Hematopoietic multipotent progenitor cell (in vitro differentiated cells): ENCODE results near the gene TCAF1. TPM values are rescaled to one million over a fixed set of nuclear protein-coding genes. Genes with fewer than 3 reads are reported as not detected.

Source experiments
- DNase-seq, 3 donors: peaks; one replicate each; pipeline ENCODE4 v3.0.0-alpha.2; 2011 to 2015; ENCODE audit warnings: low read depth in 2 of 3, low spot score in 2 of 3
- total RNA-seq: library from RNA; depleted of rRNA; stranded (reverse); fragments of >200 nt; gene quantifications from one replicate; pipeline ENCODE4 v1.2.3, GENCODE V29; 2012

TCAF1 gene
- 38.2 TPM for total RNA-seq

- DNase-seq, result peak; percentile 73 to 95 (median 93)
Measured at GRCh38 chr7:143901668-143902331, at the start of gene TCAF1. TCAF1 (minus strand) TSS chr7:143902176; CDS start chr7:143876608, 25,568 bp downstream.

DNA sequence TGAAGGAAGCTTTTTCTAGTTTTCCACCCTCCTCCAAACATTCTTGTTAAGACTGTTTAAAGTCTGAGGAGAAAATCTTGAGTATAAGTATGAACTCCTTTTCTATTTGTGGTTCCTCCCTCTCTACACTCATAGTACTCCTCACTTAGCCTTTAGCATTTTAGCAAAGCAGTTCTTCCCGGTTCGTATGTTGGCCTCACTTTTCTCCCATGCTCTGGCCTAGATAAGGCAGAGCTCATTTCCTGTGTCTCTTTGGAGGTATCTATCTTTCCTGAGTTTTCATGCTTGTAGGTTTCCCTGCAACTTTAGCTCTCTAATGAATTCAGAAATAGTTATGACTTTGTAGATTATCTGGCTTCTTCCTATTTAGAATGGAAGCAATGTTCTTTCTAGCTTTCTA lies 46.8 kb upstream of the TCAF1 start:
- no peak for DNase-seq

DNA sequence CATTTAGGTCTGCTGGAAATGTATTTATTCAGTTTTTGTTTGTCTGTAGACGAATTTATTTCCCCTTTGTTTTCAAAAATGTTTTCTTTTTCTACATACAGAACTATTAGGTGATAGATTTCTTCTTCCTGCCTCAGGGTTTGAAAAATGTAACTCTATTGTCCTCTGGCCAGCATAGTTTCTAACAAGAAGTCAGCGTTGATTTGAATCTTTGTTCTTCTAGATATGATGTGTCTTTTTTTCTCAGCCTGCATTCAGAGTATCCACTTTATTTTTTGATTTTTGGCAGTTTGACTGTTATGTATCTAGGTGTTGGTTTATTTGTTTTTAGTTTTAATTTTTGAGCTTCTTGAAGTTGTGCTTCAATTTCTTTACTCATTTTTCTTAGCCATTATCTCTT lies 45.1 kb upstream of the TCAF1 start:
- no peak for DNase-seq

DNA sequence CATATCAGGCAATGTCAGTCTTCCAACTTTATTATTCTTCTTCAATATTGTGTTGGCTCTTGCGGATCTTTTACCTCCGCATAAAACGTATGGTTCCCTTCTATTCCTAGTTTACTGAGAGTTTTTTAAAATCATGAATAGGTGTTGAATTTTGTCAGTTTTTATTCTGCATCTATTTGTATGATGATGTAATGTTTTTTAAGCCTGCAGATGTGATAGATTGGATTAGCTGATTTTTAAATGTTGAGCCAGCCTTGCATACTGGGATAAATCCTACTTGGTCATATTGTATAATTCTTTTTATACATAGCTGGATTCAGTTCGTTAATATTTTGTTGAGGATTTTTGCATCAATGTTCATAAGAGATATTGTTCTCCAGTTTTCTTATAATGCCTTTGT lies 43.4 kb upstream of the TCAF1 start:
- no peak for DNase-seq

GRCh38 chr7:143938379-143939243 lies 36.6 kb upstream of the TCAF1 start:
- DNase-seq, result no peak

DNA sequence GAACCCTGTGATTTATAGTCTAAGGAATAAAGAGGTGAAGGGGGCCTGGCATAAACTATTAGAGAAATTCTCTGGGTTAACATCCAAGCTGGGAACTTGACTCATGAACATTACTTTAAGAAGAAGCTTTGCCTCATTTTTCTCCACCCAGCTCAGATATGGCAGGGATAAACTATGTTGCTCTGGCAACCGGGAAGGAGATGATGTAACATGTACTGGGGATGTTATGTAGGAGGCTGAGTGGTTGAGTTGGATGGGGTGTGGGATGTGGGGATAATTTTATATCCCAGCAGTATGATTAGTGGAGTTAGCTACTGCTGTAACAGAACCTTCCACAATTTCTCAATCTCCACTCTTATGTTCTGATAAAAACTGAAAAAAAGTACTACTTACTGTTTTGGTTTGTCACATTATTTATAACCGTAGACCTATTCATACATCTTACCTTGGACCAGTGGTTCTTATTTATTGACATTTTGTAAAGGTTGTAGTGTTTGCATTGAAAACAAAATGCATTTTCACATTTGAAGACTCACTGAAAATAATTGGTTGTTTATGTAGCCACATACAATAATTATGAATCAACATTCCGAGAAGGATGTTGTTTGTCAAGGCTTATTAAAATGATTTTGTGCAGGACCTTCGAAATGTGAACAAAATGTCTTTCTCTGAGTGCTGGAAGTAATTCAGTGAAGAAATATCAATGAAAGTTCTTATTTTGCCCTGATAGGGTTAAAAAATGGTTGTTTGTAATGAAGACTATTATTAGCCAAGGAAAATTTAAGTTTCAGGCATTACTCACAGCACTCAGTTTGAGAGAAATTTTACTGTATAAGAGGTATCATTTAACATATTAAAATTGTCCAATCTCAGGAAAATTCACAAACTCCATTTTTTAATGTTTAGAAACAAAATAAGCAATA lies 34.4 kb upstream of the TCAF1 start:
- DNase-seq, result no peak

DNA sequence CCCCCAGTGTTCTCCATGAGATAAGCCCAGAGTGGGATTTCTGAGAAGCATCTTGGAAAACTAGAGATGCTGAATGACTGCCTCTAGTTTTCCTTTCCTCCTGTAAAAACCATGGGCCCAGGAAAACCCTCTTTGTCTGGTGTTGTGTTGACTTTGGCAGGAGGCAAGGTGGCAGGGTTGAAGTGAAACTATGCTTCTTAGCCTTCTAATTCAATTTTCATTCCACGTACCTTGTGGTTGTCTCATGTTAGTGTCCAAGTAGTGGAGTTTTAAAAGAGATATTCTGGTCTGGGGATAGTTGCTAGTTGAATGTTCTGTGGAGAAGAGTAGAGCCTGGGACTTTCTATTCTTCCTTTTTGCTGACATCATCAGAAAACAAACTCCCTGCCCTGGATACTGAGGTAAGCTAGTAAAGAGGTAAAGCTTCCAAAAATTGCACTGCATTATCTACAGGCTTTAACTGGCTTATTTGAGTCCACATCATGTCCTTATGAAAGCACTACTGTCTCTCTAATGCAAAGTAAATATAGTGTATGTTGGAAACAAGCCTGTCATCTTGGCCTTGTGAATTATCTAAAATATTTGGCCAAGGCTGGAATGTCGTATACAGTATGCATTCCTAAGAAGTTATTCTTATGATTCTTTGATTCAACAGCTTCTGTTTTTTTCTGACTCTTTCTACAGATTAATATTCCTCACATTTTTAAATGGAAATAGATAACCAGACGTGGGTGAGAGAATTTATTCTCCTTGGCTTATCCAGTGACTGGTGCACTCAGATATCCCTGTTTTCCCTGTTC lies 32.8 kb upstream of the TCAF1 start, which contains the start of gene OR2F2:
Gene OR2F2, plus strand, starts transcription at position 708 of the 800 bp plus-strand sequence. Its CDS starts 0 bp downstream, at position 708.
- DNase-seq, result no peak

DNA sequence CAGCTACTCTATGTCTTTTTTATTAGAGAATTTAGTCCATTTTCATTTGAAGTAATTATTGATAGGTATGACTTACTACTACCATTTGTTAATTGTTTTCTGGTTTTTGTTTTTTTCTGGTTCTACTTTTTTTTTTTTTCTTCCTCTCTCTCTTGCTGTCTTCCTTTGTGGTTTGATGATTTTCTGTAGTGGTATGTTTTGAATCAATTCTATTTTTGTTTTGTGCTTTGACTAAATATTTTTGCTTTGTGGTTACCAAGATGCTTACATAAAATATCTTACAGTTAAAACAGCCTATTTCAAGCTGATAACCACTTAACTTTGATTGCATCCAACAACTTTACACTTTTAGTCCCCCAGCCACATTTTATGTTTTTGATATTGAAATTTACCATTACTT lies 29.8 kb upstream of the TCAF1 start:
- no peak for DNase-seq

DNA sequence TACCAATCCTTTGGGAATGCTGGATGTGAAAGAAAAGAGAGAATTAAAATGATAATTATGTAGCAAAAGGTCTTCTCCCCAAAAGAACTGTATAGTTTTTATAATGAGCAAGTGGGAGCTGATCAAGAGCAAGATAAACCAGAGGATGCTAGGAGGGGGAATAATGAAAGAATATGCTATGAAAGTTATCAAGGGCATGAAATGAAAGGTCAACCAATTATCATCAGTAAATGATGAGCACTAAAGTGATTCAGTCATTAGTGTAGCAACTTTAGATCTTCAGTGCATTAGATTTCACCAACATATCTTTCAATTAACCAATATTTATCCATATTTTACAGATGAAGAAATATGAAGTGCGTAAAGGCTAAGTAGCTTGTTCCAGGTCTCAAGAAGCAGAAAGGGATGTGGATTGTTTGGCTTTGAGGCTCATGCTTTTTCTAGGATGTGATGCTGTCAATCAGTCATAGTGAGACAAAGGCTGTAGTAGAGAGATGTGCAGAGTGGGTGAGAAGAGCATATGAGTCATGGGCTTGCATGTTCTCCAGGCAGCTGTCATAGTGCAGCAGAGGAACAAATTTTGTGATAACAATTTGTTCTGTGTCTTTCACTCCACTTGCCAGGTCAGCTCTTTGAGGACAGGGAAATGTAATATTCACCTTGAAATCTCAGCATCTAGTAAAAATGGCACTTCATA lies 27.4 kb upstream of the TCAF1 start:
- no peak for DNase-seq

GRCh38 chr7:143924851-143925250 lies 22.9 kb upstream of the TCAF1 start:
- DNase-seq, result no peak

DNA sequence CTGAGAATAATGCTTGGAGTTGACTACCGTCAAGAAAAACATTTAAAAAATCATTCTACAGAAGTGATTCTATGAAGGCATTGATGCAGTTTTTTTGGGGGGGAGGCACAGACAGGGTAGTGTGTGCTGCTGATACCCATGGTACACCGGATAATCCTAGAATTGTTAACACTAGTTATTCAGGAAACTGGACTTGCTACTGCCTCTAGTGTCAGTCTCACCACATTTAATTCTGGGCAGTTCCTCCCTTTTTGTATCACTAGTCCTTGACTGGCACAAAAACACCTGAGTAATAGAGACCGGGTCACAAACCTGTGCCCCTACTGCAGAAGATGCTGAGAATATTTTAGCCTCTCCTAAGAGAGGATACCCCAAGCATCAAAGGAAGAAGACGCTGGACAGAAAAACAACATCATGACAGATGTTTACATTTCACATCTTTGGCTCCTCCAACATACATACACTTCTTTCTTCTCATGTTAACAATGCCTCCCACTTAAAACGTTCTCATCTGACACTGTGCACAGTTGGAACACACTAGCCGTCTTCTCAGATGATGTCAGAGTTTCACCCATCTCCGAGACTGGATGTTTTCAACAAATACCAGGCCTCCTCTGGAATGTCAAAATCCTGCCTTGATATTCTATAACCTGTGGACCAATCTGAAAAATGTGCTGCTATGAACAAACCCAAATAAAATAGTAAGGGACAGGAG lies 13.1 kb upstream of the TCAF1 start:
- no peak for DNase-seq

DNA sequence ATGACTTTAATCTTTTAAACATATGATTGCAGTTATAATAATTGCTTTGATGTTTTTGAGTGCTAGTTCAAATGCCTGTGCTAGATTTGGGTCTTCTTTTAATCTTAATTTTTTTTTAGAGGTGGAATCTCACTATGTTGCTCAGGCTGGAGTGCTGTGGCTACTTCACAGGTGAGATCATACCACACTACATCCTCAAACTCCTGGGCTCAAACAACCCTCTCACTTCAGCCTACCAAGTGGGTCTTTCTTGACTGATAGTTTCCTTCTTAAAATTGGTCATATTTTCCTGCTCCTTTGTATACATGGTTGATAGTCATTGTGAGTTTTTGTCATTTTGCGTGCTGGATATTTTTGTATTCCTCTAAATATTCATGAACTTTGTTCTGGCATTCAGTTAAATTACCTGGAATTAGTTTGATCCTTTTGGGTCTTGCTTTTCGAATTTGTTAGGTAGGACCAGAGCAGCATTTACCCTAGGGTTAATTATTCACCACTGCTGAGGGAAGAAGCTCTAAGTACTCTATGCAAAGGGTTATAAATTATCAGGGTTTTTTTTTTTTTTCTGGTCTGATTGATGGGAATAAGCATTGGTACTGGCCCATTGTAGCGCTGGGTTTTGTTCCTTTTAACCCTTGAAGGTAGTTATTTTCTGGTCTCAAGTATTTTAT lies 12.1 kb upstream of the TCAF1 start:
- DNase-seq, result no peak

- no peak for DNase-seq
Measured at GRCh38 chr7:143910473-143911248, 8.7 kb upstream of the TCAF1 start.

DNA sequence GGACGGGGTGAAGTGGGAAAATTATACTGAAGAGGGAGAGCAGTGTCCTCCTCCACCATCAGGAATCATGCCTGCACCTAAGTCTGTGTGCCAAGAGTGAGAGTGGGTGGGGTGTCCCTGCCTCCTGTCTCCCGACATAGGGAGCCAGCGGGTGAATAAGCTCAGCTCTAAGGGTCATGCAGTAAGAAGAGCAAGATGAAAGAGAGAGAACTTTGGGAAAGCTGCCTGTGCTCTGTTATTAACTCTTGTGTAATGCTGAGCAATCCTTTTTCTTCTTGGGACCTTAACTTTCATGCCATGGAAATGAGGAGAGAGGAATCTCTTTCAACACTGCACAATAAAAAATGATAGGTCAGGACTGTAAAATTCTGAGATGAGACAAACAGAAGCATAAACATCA lies 7.9 kb upstream of the TCAF1 start:
- DNase-seq, result no peak

DNA sequence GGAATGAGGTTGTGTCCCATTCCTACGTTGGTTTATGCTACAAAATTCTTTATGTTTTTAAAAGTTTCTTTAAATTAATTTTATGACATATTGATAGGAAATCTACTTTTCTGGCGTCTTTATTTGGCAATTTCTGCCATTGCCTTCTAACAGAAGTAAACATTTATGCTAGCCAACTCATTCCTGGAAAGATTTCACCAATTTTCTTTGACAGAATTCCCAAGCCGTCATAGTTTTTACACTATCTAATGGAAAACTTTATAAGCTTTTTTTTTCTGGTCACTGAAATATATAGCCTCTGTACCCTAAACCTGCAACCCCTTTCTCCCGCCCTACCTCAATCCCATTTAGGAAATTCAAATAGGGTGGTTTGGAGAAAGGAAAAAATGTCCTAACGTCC lies 6.1 kb upstream of the TCAF1 start:
- no peak for DNase-seq

DNA sequence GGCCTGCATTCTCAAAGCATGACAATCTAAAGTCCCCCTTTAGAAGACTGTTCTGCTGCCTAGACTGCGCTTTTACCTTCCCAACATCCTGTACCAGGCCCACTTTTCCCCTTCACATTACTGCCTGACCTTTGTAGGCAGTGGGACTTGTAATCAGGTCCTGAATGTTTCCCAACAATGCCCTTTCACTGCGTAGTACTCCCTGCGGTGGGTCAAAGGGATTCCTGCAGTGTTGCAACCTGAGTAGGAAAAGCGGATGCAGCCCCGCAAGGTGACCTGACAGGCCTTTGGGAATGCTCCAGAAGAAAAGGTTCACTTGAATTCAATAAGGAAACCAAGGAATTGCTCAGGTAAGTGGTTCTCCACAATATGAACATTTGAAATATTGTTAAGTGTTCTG lies 4.9 kb upstream of the TCAF1 start:
- no peak for DNase-seq

DNA sequence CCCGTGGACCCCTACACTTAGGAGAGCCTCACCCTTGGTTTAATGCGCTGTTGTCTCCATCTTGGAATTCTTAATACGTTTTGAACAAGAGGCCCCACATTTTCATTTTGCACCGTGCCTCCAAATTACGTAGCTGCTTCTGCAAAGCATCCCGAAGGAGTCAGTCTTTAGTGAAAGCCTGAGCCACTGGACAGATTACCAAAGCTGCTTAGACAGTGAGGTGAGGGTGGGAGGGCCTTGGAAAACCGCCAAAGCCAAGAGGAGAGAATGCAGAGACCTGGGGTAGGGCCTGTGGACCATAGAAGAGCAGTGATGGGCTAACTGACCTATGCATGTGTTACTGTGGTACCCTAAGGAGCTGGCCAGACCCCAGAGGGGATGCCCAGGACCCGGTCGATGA lies 4.2 kb upstream of the TCAF1 start:
- DNase-seq, result no peak

GRCh38 chr7:143905509-143905908 lies 3.5 kb upstream of the TCAF1 start:
- DNase-seq, result no peak
